Left hindlimb (tissue), 1 donor: ENCODE measurements around the gene SLC41A1.
A peak's percentile ranks its signal among the peaks of the same experiment; 100 is the strongest.

Experiments used
- DNase-seq: peaks from one replicate; pipeline ENCODE4 v3.0.0-alpha.2; 2018

Gene SLC41A1

DNA sequence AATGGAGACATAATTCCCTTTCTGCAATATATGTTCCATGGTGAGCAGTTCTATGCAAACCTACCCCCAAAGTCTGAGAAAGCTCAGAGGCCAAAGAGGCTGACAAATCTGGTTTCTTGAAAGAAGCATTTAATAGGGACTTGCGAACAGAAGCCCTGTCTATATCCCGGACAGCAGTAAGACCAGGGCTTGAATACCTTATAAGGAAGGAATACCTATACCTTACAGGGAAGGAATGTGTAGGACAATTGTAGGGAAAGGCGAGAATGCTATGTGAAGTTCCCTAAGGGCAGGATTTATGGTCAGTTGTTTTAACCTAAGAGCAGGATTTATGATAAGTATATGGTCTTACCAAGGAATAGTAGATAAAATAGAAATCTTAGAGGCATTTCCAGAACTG is 5.0 kb upstream of the SLC41A1 start:
- no peak for DNase-seq

- DNase-seq, result no peak
Measured at GRCh38 chr1:205817364-205817763, 4.4 kb upstream of the SLC41A1 start.

DNA sequence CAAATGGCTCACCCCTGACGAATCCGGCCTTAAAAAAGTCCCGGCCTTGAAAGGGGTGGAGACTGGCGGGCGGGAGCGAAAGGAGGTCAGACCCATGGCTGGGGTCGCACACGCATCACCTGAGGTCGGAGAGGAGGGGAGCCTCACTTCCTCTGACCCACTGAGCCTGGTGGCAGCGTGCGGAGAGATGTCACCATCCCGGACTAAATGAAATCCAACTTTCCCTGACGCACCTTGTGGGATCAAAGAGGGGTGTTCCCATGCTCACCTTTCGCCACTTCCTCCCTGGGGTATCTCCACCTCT is 709 bp upstream of the SLC41A1 start:
- no peak for DNase-seq

GRCh38 chr1:205812271-205812877 is 624 bp downstream of the SLC41A1 start:
- peak; percentile 64 for DNase-seq

GRCh38 chr1:205811660-205812059 is 1.3 kb downstream of the SLC41A1 start:
- DNase-seq, result no peak

- no peak for DNase-seq
Measured at GRCh38 chr1:205810448-205811157, 2.4 kb downstream of the SLC41A1 start.

DNA sequence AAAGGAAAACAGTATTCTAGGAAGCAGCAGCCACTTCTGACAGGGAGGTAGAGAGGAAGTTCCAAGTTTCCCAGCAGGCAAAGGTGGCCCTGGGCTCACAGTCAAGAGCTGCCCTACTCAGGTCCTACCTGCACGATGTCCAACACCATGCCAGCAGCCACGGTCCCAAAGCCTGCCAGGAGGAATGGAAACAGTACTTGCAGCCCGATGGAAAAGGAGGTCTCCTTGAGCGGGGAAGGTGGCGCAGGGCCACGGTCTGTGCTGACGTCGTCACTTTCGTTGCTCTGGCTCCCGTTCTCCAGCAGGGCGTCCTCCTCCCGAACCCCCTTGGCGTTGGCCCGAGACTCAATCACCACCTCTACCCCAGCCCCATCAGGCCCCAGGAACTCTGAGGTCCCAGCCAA is 3.1 kb downstream of the SLC41A1 start:
- no peak for DNase-seq

DNA sequence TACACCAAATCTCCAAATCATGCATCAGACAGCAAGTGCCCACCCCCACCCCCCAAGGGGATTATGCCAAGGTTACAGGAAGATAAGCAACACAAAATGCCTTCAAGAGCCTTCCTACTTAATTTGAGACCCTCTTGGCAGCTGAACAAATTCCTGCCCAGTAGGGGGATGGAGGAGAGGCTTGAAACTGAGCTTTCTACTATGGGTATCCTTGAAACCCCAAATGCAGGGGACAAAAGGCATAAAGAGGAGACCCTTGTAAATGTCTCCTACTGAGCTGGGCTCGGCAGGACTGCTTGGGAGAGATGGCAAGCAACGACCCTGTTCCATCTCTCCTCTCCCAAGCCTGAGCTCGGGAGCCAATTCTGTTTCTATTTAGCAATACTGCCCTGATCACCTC is 3.5 kb downstream of the SLC41A1 start:
- no peak for DNase-seq

DNA sequence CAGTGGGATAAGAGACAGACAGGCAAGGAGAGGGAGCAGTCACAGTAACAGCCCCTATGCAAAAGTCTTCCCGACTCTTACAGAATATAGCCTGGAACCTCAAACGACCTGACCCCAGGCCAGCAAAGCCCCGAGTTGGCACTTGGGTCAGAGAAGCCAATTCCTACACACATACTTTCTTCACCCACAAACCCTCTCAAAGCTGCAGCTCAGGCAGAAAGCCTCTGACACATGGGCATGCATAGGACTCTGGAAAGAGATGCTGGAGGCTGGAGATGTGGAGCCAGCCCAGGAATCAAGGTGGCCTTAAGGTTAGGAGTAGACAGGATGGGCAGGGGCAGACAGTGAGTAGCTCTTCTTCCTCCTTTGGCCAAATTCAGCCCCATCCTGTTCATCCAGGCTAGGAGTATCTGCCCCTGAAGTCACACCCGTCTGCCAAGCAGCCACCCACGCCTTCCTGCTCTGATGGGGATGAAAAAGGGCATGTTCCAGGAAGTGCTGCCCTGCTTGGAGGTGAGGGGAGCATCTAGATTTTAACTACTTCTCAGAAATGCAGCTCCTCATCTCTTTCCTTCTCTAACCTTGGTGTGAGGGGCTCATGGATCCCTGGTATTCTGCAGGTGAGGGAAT is 7.8 kb downstream of the SLC41A1 start:
- DNase-seq, result no peak

- no peak for DNase-seq
Measured at GRCh38 chr1:205804605-205805004, 8.4 kb downstream of the SLC41A1 start.

DNA sequence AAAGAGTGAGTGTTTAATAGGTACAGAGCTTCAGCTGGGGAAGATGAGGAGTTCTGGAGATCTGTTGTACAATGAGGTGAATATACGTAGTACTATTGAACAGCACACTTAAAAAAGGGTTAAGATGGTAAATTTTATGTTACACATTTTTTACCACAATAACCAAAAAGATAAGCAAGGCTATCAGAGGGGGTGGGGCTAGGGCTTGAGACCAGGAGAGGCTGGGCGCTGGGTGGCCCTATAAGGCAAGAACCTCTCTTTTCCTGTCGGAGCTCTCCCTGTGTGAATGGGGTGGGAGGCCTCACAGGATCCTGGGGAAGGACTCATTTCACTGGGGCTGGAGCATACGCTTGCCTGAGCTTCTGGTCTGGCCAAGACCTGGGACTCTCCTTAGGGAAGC is 9.0 kb downstream of the SLC41A1 start:
- DNase-seq, result no peak

DNA sequence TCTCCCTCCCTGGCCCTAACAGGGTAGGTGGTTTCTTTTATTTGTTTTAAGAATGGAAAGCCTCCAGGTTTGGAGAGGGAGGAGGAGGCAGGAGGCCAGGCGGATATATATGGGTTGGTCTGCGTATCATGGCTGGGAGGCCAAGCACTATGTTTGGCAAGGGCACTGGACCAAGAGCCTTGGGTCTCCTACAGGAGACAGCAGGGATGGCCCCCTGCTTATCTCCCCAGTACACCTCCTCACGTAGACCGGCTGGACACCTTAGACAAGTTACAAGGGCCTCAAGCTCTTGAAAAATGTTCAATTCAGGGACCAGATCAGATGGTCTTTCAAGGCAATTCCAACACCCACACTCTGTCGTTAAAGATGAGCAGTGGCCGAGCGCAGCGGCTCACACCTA is 10.9 kb downstream of the SLC41A1 start:
- no peak for DNase-seq

DNA sequence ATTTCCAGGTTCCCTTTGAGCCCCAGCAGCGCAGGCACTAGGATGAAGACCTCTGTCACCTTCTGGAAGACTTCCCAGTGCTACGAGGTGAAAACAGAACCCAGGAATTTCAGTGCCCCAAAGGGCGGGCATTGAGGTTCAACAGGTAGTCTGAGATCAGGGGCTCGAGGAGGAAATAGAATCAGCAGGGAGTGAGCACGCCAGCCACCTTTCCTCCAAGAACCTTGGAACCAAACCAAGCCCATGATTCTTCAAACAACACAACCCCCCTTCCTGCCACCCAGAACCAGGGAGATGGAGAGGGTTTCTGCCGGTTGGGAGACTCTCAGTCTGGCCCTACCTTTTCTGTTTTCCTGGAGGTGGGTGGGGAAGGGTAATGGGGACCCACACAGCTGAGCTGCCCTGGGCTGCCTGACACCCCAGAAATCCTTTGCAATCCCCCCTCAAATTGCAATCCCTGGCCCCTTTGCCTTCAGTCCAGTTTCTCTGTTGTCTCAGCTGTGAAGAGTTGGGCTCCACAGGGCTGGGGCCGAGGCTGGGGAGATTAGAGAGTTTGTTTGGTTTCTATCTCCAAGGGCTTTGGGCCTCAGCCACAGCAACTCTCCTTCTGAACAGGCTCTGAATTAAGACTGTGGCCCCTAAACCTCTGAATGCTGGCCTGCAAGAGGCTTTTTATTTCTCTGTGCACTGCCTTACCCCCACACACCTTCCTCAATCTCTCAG is 11.9 kb downstream of the SLC41A1 start:
- DNase-seq, result no peak

DNA sequence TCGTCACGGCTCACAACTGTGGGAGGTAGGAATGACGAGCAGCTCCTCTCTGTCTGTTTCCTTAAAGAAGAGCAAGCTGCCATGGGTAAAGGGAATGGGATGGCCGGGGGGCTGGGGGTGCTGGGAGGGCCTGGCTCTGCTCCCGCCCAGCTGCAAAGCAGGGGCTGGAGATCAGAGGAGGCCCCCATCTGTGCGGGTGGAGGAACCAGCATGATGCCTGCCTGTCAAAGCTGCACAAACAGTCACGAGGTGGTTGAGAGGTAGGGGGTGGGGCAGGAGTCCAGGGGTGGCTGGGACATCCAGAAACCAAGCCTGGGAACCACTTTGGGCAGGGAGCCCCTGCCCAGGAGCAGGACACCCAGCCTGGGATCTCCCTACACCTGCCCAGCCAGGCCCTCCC is 12.6 kb downstream of the SLC41A1 start:
- no peak for DNase-seq

DNA sequence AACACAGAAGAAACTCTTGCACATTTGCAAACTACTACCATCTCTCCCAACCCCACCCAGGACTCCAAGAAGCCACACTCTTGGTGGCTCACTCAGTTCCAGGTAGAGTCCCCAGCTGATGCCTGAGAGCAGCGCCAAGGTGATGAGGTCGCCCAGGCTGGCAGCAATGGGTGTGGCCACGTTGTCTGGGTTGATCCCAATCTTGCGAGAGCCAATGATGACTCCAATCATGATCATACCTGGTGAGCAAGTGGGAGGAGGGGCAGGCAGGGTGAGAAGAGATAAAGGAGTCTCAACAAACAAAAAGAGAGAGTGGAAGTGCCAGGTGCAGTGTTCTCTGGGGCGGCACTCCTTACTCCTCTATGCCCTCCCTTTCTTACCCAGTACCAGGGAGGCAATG is 14.4 kb downstream of the SLC41A1 start:
- DNase-seq, result no peak

- no peak for DNase-seq
Measured at GRCh38 chr1:205797168-205797567, 15.8 kb downstream of the SLC41A1 start.

GRCh38 chr1:205794011-205794730 is 18.8 kb downstream of the SLC41A1 start:
- no peak for DNase-seq

GRCh38 chr1:205792961-205793673 is 19.9 kb downstream of the SLC41A1 start:
- no peak for DNase-seq

GRCh38 chr1:205792481-205792881 is 20.5 kb downstream of the SLC41A1 start:
- no peak for DNase-seq

- DNase-seq, result peak; percentile 67
Measured at GRCh38 chr1:205791568-205792180, 21.3 kb downstream of the SLC41A1 start.

GRCh38 chr1:205787287-205787916 is 25.6 kb downstream of the SLC41A1 start:
- no peak for DNase-seq

DNA sequence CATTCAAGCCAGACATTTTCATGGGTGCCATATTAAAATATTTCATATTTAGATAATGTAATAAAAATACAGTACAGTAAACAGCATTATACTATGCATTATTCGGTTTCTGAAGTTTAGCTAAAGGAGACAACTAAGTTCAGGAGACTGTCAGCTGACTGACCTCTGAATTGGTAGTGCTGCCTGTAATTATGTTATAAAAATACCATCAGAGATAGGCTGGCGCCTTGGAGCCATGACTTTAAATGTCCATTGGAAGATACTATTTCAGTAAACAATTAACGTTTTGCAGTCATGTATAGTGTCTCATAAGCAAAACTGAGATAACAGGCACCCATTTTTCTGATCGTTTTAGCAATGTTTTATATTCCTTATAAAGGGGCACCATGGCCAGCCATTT is 26.4 kb downstream of the SLC41A1 start:
- no peak for DNase-seq
